H9 (cell line): ENCODE results near the gene CBFA2T2. TPM values are rescaled to one million over a fixed set of nuclear protein-coding genes. Genes with fewer than 3 reads are reported as not detected.
A peak's percentile ranks its signal among the peaks of the same experiment; 100 is the strongest.

Experiments
- DNase-seq: peaks from one replicate; pipeline ENCODE4 v3.0.0-alpha.2; 2017
- H2AFZ ChIP-seq: one replicate; pipeline ENCODE4 v1.6.1; 2013; ENCODE audit warnings: mild to moderate bottlenecking, low read length, control low read depth, moderate library complexity
- H2AK5ac ChIP-seq: 2 replicates; pipeline ENCODE4 v1.6.1; 2013; ENCODE audit warnings: low read length, control low read depth, mixed read lengths; ENCODE audit not compliant: insufficient read length
- H2BK120ac ChIP-seq: one replicate; pipeline ENCODE4 v1.6.1; 2013; ENCODE audit warnings: low read depth, mild to moderate bottlenecking, low read length, control low read depth, inconsistent platforms; ENCODE audit not compliant: poor library complexity, severe bottlenecking
- H2BK12ac ChIP-seq: 2 replicates; pipeline ENCODE4 v1.6.1; 2013; ENCODE audit warnings: low read length, control low read depth, mixed read lengths, low read depth; ENCODE audit not compliant: insufficient read length
- H2BK15ac ChIP-seq: 2 replicates; pipeline ENCODE4 v1.6.1; 2013; ENCODE audit warnings: low read depth, low read length, control low read depth
- H2BK20ac ChIP-seq: one replicate; pipeline ENCODE4 v1.6.1; 2013; ENCODE audit warnings: low read depth, mild to moderate bottlenecking, low read length, control low read depth, inconsistent platforms; ENCODE audit not compliant: poor library complexity, severe bottlenecking
- H2BK5ac ChIP-seq: 2 replicates; pipeline ENCODE4 v1.6.1; 2013; ENCODE audit warnings: low read length, control low read depth, mixed read lengths; ENCODE audit not compliant: insufficient read length
- H3K14ac ChIP-seq: 2 replicates; pipeline ENCODE4 v1.6.1; 2013; ENCODE audit warnings: low read length, control low read depth; ENCODE audit not compliant: insufficient read depth
- H3K18ac ChIP-seq: 2 replicates; pipeline ENCODE4 v1.6.1; 2013; ENCODE audit warnings: low read depth, mild to moderate bottlenecking, mixed read lengths, low read length, control low read depth; ENCODE audit not compliant: insufficient read length
- H3K23ac ChIP-seq: 2 replicates; pipeline ENCODE4 v1.6.1; 2013; ENCODE audit warnings: low read length, control low read depth, mixed read lengths, low read depth; ENCODE audit not compliant: insufficient read length
- H3K23me2 ChIP-seq: 2 replicates; pipeline ENCODE4 v1.6.1; 2013; ENCODE audit warnings: low read depth, mild to moderate bottlenecking, mixed read lengths, low read length, control low read depth; ENCODE audit not compliant: insufficient read length, poor library complexity, severe bottlenecking
- H3K27ac ChIP-seq: 2 replicates; pipeline ENCODE4 v1.5.1; 2013; ENCODE audit warnings: low read length, control low read depth, mixed read lengths, low read depth; ENCODE audit not compliant: insufficient read length
- H3K27me3 ChIP-seq: 2 replicates; pipeline ENCODE4 v1.6.1; 2013; ENCODE audit warnings: low read length, control low read depth, inconsistent platforms; ENCODE audit not compliant: insufficient read depth
- H3K4ac ChIP-seq: 2 replicates; pipeline ENCODE4 v1.6.1; 2013; ENCODE audit warnings: low read depth, mild to moderate bottlenecking, control low read depth, inconsistent platforms, low read length, moderate library complexity
- H3K4me1 ChIP-seq: 2 replicates; pipeline ENCODE4 v1.6.1; 2013; ENCODE audit warnings: low read length, control low read depth, inconsistent platforms; ENCODE audit not compliant: insufficient read depth
- H3K4me2 ChIP-seq: 2 replicates; pipeline ENCODE4 v1.6.1; 2013; ENCODE audit warnings: low read length, control low read depth, mixed read lengths; ENCODE audit not compliant: insufficient read length, insufficient read depth
- H3K56ac ChIP-seq: 2 replicates; pipeline ENCODE4 v1.6.1; 2013; ENCODE audit warnings: low read depth, mild to moderate bottlenecking, mixed read lengths, low read length, control low read depth; ENCODE audit not compliant: insufficient read length
- H3K79me1 ChIP-seq: 2 replicates; pipeline ENCODE4 v1.6.1; 2013; ENCODE audit warnings: low read depth, mild to moderate bottlenecking, moderate library complexity, low read length, control low read depth, inconsistent platforms; ENCODE audit not compliant: insufficient read depth, poor library complexity, severe bottlenecking
- H3K79me2 ChIP-seq: 2 replicates; pipeline ENCODE4 v1.6.1; 2013; ENCODE audit warnings: low read length, control low read depth, inconsistent platforms; ENCODE audit not compliant: insufficient read depth
- H3K9ac ChIP-seq: 2 replicates; pipeline ENCODE4 v1.6.1; 2013; ENCODE audit warnings: low read length, control low read depth, mixed read lengths; ENCODE audit not compliant: insufficient read length; ENCODE audit errors: extremely low read depth
- H3K9me3 ChIP-seq: one replicate; pipeline ENCODE4 v1.6.1; 2013; ENCODE audit warnings: low read depth, low read length, inconsistent platforms; ENCODE audit not compliant: control insufficient read depth
- H3T11ph ChIP-seq: one replicate; pipeline ENCODE4 v1.6.1; 2013; ENCODE audit warnings: mild to moderate bottlenecking, low read length, control low read depth, inconsistent platforms
- H4K20me1 ChIP-seq: one replicate; pipeline ENCODE4 v1.6.1; 2013; ENCODE audit not compliant: control insufficient read depth, insufficient read length, insufficient read depth
- H4K5ac ChIP-seq: 2 replicates; pipeline ENCODE4 v1.6.1; 2013; ENCODE audit warnings: low read depth, mild to moderate bottlenecking, mixed read lengths, low read length, control low read depth; ENCODE audit not compliant: insufficient read length
- H4K8ac ChIP-seq: replicated peaks from 2 replicates; pipeline ENCODE4 v1.6.1; 2013; ENCODE audit warnings: low read length, control low read depth, mixed read lengths, low read depth; ENCODE audit not compliant: insufficient read length
- H4K91ac ChIP-seq: 2 replicates; pipeline ENCODE4 v1.6.1; 2013; ENCODE audit warnings: low read depth, mild to moderate bottlenecking, moderate library complexity, mixed read lengths, low read length, control low read depth; ENCODE audit not compliant: insufficient read length
- H3K27ac Mint-ChIP-seq, 3 experiments: 2 replicates in 2 of 3; 3 replicates in 1 of 3; pipeline ENCODE4 v1.8.0; 2020 to 2021; ENCODE audit warnings: mixed read lengths in 3 of 3, mild to moderate bottlenecking in 1 of 3, moderate library complexity in 1 of 3
- H3K27me3 Mint-ChIP-seq: 2 replicates; pipeline ENCODE4 v1.8.0; 2021; ENCODE audit warnings: low read depth, mild to moderate bottlenecking, moderate library complexity, mixed read lengths
- H3K36me3 Mint-ChIP-seq, 3 experiments: 2 replicates in 2 of 3; 3 replicates in 1 of 3; pipeline ENCODE4 v1.8.0; 2020 to 2021; ENCODE audit warnings: low read depth in 3 of 3, mixed read lengths in 3 of 3; ENCODE audit not compliant: insufficient read depth in 1 of 3
- H3K4me1 Mint-ChIP-seq, 2 experiments: 2 replicates each; pipeline ENCODE4 v1.8.0; 2020; ENCODE audit warnings: mixed read lengths in 2 of 2
- H3K4me3 Mint-ChIP-seq, 2 experiments: 2 replicates in 1 of 2; 3 replicates in 1 of 2; pipeline ENCODE4 v1.8.0; 2020 to 2021; ENCODE audit warnings: mild to moderate bottlenecking in 2 of 2, mixed read lengths in 2 of 2, moderate library complexity in 1 of 2
- H3K9me3 Mint-ChIP-seq, 2 experiments: 2 replicates in 1 of 2; 3 replicates in 1 of 2; pipeline ENCODE4 v1.8.0; 2020; ENCODE audit warnings: mild to moderate bottlenecking in 2 of 2, mixed read lengths in 2 of 2, moderate library complexity in 1 of 2
- CTCF ChIP-seq: fragments of 200-600 bp; sonication (generic); conservative IDR thresholded peaks from 3 replicates; pipeline ENCODE4 v1.8.0; 2021; ENCODE audit warnings: antibody characterized with exemption, mild to moderate bottlenecking
- WGBS: extraction: QIAGEN DNeasy Blood & Tissue Kit; methylation state at CpG from one replicate; pipeline ENCODE4 v1.1.7; 2013; ENCODE audit warnings: missing lambda C conversion rate, low lambda C conversion rate, mixed read lengths; ENCODE audit not compliant: insufficient read length; ENCODE audit errors: extremely low coverage; 5-methylcytosine and 5-hydroxymethylcytosine counted together
- total RNA-seq: library from RNA; stranded (reverse); gene quantifications from 2 replicates; pipeline ENCODE4 v1.2.1, GENCODE V29; 2021

CBFA2T2 gene
- total RNA-seq, 1 experiment from 2014 or later: 11.2 TPM

GRCh38 chr20:33681288-33681687 lies 191.4 kb downstream of the CBFA2T2 start:
- no peak overlapping the region for H3T11ph ChIP-seq
- Mint-ChIP-seq H3K27ac (peak overlapping the region in 2 of 3 experiments; percentile 31 to 54; a peak in 3 of 7 replicates), H3K4me1 (peaks cover 19% of the 10 kb centered on the region in 2 experiments), H3K36me3 (peaks cover 26 to 57% (median 40%) of the 10 kb centered on the region in 3 experiments; a peak in 6 of 7 replicates), H3K9me3 (no peaks in the 10 kb centered on the region), H3K27me3 (no peaks in the 10 kb centered on the region), H3K4me3 (no peak overlapping the region)
- H3K56ac ChIP-seq: no peak overlapping the region
- TF ChIP-seq CTCF: no peak
- H4K5ac ChIP-seq: no peak overlapping the region
- no peak overlapping the region for H2BK20ac ChIP-seq
- H2BK120ac ChIP-seq: no peak overlapping the region
- WGBS: no CpG with 5 or more reads among the region's 5 CpGs
- H3K79me2 ChIP-seq: peaks cover 7% of the 10 kb centered on the region; the same call in 1 of the 2 replicates
- no peak overlapping the region for H3K14ac ChIP-seq
- H2AK5ac ChIP-seq: no peak overlapping the region
- no peak overlapping the region for H3K4me2 ChIP-seq
- H3K23me2 ChIP-seq: peaks cover 10% of the 10 kb centered on the region
- H2BK12ac ChIP-seq: no peak overlapping the region
- no peaks in the 10 kb centered on the region for H3K9me3 ChIP-seq
- no peak overlapping the region for H3K9ac ChIP-seq
- H4K91ac ChIP-seq: no peak overlapping the region
- H2BK5ac ChIP-seq: no peak overlapping the region
- no peak for DNase-seq
- H3K4me1 ChIP-seq: no peaks in the 10 kb centered on the region
- H2AFZ ChIP-seq: no peak overlapping the region
- H3K23ac ChIP-seq: no peak overlapping the region
- no peak overlapping the region for H3K18ac ChIP-seq
- no peaks in the 10 kb centered on the region for H4K20me1 ChIP-seq
- H2BK15ac ChIP-seq: no peak overlapping the region
- no peak overlapping the region for H4K8ac ChIP-seq
- no peaks in the 10 kb centered on the region for H3K27me3 ChIP-seq
- no peak overlapping the region for H3K4ac ChIP-seq
- no peak overlapping the region for H3K27ac ChIP-seq
- no peaks in the 10 kb centered on the region for H3K79me1 ChIP-seq
